GM18951 (cell line): ENCODE data around the gene FKBP8.
A peak's percentile ranks its signal among the peaks of the same experiment; 100 is the strongest.

ENCODE experiments used
- POLR2A ChIP-seq: IDR thresholded peaks from 4 replicates; pipeline ENCODE4 v1.6.1; 2011; ENCODE audit warnings: mild to moderate bottlenecking; ENCODE audit not compliant: insufficient read length, insufficient read depth; ENCODE audit errors: extremely low read depth
- in situ Hi-C: fragments of 300-500 bp; cut with MboI; formaldehyde crosslinking; loops from one replicate; pipeline ENCODE4 v1.12.0; 2022; ENCODE audit warnings: low sequenced_read_pairs, mixed read lengths, inconsistent platforms; ENCODE audit not compliant: unreplicated experiment

FKBP8 gene

DNA sequence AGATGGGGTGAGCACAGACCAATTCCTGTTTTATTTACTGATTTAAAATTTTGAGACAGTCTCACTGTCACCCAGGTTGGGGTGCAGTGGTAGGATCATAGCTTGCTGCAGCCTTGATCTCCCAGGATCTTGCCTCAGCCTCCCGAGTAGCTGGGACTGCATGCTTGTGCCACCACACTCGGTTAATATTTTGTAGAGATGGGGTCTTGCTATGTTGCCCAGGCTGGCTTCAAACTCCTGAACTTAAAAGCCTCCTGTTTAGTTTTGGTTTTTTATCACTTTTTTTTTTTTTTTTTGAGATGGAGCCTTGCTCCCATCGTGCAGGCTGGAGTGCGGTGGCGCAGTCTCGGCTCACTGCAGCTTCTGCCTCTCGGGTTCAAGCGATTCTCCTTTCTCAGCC is 33.0 kb upstream of the FKBP8 start:
- in situ Hi-C loops: no loop called here
- no peak for TF ChIP-seq POLR2A

DNA sequence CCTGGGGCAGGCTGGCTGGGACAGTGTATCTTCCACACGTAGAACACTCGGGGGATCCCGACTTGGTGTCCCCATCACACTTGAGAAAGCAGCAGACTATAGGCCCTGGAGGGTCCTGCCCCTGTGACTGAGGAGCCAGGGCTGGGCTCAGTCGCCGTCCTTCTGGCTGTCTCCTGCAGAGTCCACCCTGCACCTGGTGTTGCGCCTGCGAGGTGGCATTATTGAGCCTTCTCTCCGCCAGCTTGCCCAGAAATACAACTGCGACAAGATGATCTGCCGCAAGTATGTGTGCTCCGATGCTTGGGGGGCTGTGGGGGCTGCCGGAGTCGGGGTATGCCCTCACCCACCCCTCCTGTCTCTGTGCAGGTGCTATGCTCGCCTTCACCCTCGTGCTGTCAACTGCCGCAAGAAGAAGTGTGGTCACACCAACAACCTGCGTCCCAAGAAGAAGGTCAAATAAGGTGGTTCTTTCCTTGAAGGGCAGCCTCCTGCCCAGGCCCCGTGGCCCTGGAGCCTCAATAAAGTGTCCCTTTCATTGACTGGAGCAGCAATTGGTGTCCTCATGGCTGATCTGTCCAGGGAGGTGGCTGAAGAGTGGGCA is 31.4 kb upstream of the FKBP8 start:
- in situ Hi-C loops: no loop called here
- no peak for TF ChIP-seq POLR2A

- peak; percentile 98 for TF ChIP-seq POLR2A
- in situ Hi-C loops: no loop called here
Observed at GRCh38 chr19:18571564-18572344, 28.4 kb upstream of the FKBP8 start, which contains the start of gene UBA52. Gene UBA52, plus strand, starts transcription at chr19:18571857. Its CDS starts 1,444 bp downstream, at chr19:18573301.

GRCh38 chr19:18568367-18568766 is 25.0 kb upstream of the FKBP8 start:
- in situ Hi-C loops: no loop called here
- TF ChIP-seq POLR2A: no peak

- in situ Hi-C loops: no loop called here
- TF ChIP-seq POLR2A: no peak
Observed at GRCh38 chr19:18566953-18567352, 23.6 kb upstream of the FKBP8 start.

GRCh38 chr19:18562086-18562485 is 18.7 kb upstream of the FKBP8 start:
- in situ Hi-C loops: no loop called here
- TF ChIP-seq POLR2A: no peak

DNA sequence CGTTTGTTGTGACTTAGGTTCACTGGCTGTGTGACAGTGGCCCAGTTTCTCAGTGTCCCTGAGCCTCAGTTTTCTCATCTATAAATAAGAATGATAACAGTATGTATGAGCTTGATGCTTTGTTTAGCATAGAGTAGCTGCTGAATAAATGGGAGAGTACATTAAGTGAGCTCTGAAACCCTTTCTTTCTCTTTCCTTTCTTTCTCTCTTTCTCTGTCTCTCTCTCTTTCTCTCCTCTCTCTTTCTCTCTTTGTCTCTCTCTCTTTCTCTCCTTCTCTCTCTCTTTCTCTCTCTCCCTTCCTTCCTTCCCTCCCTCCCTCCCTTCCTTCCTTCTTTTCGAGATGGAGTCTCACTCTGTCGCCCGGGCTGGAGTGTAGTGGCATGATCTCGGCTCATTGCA is 16.3 kb upstream of the FKBP8 start:
- no peak for TF ChIP-seq POLR2A
- in situ Hi-C loops: no loop called here

DNA sequence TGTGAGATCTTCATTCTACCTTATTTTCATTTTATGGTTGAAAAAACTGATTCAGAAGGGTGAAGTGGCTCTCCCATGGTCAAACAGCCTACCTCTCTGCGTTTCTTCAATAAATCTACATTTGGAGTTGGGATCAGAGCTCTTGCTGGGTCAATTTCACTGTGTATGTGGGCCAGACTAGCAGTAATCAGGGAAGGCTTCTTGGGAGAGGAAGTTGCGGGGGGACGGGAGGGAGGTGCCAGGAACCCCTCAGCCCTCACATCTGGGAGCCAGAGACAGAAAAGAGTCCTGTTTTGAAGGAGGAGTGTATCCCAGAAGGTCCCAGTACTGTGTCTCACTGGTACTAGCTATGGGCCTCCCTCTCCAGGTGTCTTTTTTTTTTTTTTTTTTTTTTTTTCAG is 15.2 kb upstream of the FKBP8 start:
- TF ChIP-seq POLR2A: no peak
- in situ Hi-C loops: no loop called here

DNA sequence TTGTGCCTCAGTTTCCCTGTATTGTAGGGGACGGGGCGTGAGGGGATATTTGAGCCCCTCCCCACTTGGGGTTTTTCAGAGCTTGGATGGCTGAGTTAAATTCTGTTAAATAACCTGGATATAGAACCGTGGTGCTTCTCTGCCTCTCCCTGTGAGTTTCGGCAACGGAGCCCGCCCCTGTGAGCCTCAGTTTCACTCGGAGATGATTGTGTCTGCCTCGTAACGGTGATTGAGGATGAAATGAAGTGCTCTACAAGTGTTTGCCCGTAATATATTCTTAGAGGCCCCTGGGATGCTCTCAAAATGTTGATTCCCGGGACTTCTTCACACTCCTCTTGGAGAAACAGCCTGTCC is 14.8 kb upstream of the FKBP8 start:
- in situ Hi-C loops: no loop called here
- no peak for TF ChIP-seq POLR2A

GRCh38 chr19:18557411-18558201 is 14.2 kb upstream of the FKBP8 start, which contains the start of gene KXD1:
Gene KXD1, plus strand, starts transcription at chr19:18557870. Its CDS starts 4,187 bp downstream, at chr19:18562057.
- TF ChIP-seq POLR2A: peak; percentile 81
- in situ Hi-C loops: no loop called here

- TF ChIP-seq POLR2A: no peak
- in situ Hi-C loops: no loop called here
Observed at GRCh38 chr19:18551631-18552030, 8.3 kb upstream of the FKBP8 start.

DNA sequence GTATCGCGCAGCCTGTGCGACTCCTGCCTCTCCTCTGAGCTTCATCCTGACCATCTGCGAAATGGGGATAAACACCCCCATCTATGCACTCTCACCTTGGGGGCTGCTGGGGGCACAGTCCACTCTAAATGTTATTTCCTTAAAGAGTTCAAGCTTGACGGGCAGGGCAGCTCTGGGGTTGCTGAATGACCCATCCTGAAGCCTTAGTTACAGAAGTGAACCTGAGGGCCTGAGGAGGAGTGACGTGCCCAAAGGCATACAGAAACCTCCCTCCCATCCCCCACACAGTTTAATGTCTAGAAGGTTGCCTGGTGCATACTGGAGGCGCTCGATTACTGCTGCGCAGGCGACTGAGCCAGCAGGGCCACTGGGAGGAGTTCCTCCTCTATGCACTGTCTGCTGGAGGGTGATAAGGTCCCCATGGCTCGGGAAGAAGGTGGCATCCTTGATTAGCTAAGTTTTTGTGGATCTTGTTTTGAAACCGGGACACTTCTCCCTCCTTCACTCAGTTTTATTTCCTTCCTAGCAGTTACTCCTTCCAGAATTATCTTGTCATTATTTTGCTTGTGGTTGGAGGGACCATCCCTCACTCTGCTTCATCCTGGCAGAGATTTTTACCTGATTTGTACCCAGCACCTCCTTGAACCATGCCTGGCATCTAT is 572 bp upstream of the FKBP8 start:
- TF ChIP-seq POLR2A: no peak
- in situ Hi-C loops: no loop called here
